HG02981 (cell line): ENCODE data around the gene NCAM2.

Experiments
- ATAC-seq: cut with Tn5 transposase; IDR thresholded peaks from one replicate; pipeline ENCODE4 v1.9.1; 2021; ENCODE audit warnings: mild to moderate bottlenecking, moderate library complexity; ENCODE audit not compliant: unreplicated experiment

NCAM2 gene

GRCh38 chr21:21165063-21165645, 166.9 kb downstream of the NCAM2 start:
- no peak for ATAC-seq

- ATAC-seq: no peak
Measured at GRCh38 chr21:21174676-21175075, 176.5 kb downstream of the NCAM2 start.

- ATAC-seq: no peak
Measured at GRCh38 chr21:21175798-21176334, 177.7 kb downstream of the NCAM2 start.

- ATAC-seq: no peak
Measured at GRCh38 chr21:21177353-21177986, 179.3 kb downstream of the NCAM2 start.

GRCh38 chr21:21179619-21180298, 181.6 kb downstream of the NCAM2 start:
- no peak for ATAC-seq

GRCh38 chr21:21182401-21183010, 184.3 kb downstream of the NCAM2 start:
- no peak for ATAC-seq

- ATAC-seq: no peak
Measured at GRCh38 chr21:21183092-21183491, 184.9 kb downstream of the NCAM2 start.

GRCh38 chr21:21184771-21185528, 186.7 kb downstream of the NCAM2 start:
- no peak for ATAC-seq

GRCh38 chr21:21187579-21187978, 189.4 kb downstream of the NCAM2 start:
- no peak for ATAC-seq

GRCh38 chr21:21188513-21189195, 190.4 kb downstream of the NCAM2 start:
- ATAC-seq: no peak

- no peak for ATAC-seq
Measured at GRCh38 chr21:21195417-21195943, 197.3 kb downstream of the NCAM2 start.

GRCh38 chr21:21196087-21196486, 197.9 kb downstream of the NCAM2 start:
- no peak for ATAC-seq

GRCh38 chr21:21196848-21197247, 198.6 kb downstream of the NCAM2 start:
- no peak for ATAC-seq

GRCh38 chr21:21199342-21200102, 201.3 kb downstream of the NCAM2 start:
- no peak for ATAC-seq

- ATAC-seq: no peak
Measured at GRCh38 chr21:21200103-21200938, 202.1 kb downstream of the NCAM2 start.

GRCh38 chr21:21200939-21201615, 202.9 kb downstream of the NCAM2 start:
- ATAC-seq: no peak

GRCh38 chr21:21203822-21204339, 205.7 kb downstream of the NCAM2 start:
- ATAC-seq: no peak
